VCaP (cell line): ENCODE data around the gene KRTCAP2.
A peak's percentile ranks its signal among the peaks of the same experiment; 100 is the strongest.
"Not testable (repeated sequence)": the region's sequence is repeated elsewhere in the genome, so short reads cannot be mapped to it uniquely, and the experiment has no call there.

Source experiments
- H3K27ac ChIP-seq: fragments of 450-650 bp; 2 replicates; pipeline ENCODE4 v1.5.1; 2017
- TF ChIP-seq, protein P1 (sequence below): fragments of 450-650 bp; conservative IDR thresholded peaks from 2 replicates; pipeline ENCODE4 v1.5.1; 2017; ENCODE audit warnings: mild to moderate bottlenecking, moderate library complexity

Gene KRTCAP2

DNA sequence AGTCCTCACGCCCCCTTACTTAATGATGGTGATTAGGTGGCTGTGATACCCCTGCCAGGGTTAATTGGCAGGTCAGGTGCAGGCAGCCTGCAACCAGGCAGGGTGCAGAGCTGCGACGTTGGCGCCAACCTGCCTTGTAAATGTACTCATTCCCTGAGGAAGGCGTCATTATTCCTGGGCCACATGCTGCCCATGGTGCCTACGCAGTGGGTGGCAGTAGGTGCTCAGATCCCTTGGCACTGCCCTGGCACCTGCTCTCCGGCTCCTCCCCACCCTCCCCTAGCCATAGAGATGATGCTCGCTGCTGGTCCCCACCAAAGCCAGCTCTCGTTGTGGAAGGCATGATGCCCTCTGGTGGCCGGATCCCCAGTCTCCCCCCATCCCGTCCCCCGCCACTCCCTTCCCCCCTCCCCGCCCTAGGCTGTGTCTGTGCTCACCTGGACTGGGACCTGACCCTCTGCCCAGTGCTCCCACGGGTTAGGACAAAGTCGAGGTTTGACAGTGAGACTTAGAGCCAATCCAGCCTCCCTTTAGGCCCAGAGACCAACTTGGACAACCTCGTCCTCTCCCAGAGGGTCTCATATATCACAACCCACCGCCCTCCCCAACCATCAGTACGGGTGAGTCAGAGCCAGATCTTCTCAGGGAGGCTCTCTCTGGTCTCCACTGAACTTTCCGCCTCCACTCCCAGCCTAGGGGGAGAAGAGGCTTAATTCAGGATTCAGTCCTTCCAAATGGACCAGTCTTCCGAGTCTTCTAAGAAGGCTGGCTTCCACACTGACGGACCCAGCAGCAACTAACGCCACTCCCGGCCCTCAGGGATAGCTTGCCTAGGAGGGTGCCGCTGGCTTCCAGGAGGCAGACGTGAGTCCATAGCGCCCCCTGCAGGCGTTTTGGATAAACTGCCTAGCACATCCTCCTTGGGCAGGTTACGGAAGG is 5.7 kb downstream of the KRTCAP2 start:
- TF ChIP-seq, protein P1, sequence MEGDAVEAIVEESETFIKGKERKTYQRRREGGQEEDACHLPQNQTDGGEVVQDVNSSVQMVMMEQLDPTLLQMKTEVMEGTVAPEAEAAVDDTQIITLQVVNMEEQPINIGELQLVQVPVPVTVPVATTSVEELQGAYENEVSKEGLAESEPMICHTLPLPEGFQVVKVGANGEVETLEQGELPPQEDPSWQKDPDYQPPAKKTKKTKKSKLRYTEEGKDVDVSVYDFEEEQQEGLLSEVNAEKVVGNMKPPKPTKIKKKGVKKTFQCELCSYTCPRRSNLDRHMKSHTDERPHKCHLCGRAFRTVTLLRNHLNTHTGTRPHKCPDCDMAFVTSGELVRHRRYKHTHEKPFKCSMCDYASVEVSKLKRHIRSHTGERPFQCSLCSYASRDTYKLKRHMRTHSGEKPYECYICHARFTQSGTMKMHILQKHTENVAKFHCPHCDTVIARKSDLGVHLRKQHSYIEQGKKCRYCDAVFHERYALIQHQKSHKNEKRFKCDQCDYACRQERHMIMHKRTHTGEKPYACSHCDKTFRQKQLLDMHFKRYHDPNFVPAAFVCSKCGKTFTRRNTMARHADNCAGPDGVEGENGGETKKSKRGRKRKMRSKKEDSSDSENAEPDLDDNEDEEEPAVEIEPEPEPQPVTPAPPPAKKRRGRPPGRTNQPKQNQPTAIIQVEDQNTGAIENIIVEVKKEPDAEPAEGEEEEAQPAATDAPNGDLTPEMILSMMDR: peak; percentile 82
- no peak overlapping the region for H3K27ac ChIP-seq

DNA sequence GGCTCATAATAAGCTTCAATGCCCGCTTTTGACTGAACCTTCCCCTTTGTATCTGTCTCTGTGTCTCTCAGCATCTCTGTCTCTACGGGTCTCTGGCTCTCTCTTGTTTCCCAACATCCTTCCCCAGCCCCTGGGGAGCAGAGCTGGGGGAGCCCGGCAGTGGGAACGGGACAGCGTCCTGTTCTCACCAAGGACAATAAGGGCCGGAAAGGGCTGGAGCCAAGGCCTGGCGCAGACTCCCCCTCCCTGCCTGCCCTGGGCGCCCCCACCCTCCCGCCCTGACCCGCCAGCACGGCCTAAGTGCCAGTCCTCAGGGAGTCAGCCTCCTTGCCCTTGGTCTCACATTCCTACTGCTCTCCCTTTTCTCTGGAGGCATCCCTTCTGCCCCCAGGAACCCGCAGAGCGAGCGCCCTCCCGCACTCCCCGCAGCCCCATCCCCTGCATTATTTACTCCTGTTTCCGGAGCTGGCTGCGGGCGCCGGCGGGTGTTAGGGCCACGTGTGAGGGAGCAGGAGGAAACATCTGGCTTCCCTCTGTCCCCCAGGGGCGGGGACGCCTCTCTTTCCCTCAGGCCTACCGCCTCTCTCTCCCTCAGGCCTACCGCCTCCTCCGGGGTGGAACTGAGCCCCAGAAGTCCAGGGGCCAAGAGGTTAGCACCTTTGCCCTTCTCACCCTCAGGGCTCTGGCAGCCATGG is 6.5 kb downstream of the KRTCAP2 start:
- H3K27ac ChIP-seq: no peak overlapping the region
- TF ChIP-seq, protein P1: no peak

DNA sequence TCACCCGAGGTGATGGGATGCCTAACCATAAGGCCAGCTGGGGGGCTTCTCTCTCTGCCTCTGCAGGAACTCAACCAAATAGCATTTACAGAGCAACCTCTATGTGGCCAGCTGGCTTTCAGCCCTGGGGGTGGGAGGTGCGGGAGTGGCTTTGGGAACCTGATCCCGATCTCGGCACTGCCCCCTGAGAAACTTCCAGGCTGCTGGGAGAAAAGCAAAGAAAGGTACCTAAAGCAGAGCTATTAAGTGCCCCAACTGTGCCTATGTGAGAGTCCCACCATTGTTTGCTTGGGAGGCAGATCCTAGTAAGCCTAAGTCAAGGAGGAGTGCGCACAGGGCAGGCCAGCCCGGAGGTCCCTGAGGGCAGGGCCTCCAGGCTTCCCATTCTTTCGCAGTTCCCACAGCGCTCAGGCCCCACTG is 7.0 kb downstream of the KRTCAP2 start:
- H3K27ac ChIP-seq: no peak overlapping the region
- TF ChIP-seq, protein P1: no peak

DNA sequence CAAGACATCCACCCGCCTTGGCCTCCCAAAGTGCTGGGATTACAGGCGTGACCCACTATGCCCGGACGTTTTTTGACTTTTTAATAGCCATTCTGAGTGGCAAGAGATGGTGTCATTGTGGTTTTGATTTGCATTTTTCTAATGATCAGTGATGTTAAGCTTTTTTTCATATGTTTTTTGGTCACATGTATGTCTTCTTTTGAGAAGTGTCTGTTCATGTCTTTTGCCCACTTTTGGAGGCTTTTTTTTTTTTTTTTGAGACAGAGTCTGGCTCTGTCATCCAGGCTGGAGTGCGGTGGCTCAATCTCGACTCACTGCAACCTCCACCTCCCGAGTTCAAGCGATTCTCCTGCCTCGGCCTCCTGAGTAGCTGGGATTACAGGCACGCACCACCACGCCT is 8.5 kb downstream of the KRTCAP2 start:
- H3K27ac ChIP-seq: not testable (repeated sequence)

DNA sequence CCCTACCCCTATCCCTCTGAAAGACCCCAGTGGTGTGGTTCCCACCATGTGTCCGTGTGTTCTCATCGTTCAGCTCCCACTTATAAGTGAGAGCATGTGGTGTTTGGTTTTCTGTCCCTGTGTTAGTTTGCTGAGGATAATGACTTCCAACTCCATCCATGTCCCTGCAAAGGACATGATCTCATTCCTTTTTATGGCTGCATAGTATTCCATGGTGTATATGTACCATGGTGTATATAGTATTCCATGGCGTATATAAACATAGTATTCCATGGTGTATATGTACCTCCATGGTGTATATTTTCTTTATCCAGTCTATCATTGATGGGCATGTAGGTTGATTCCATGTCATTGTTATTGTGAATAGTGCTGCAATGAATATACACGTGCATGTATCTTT is 9.3 kb downstream of the KRTCAP2 start:
- not testable (repeated sequence) for H3K27ac ChIP-seq

DNA sequence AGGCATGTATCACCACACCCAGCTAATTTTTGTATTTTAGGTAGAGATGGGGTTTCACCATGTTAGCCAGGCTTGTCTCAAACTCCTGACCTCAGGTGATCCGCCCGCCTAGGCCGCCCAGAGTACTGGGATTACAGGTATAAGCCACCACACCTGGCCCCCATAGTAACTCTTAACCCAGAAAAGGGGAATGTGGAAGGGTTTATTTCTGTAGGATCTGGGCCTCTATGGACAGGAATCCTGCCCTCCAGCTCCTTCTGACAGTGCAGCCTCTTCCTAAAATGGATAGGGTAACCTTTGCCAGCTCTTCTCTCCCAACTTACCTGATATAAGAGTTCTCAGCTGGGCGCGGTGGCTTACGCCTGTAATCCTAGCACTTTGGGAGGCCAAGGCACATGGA is 10.5 kb downstream of the KRTCAP2 start:
- not testable (repeated sequence) for H3K27ac ChIP-seq

DNA sequence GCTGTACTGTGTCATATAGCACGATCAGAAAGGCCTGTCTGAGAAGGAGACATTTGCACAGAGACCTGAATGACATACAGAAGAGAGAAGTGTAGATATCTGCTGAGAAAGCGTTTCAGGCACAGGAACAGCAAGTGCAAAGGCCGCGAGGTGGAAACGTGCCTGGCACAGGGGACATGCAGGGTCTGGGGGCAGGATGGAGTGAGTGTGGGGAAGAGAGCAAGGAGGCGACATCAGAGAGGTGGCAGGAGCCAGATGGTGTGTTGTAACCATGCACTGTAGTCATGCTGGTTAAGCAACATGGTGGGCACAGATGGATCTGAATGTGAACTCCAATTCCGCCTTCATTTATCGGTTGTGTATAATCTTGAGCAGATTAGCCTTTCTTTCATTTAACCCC is 13.0 kb downstream of the KRTCAP2 start:
- H3K27ac ChIP-seq: no peak overlapping the region
- TF ChIP-seq, protein P1: no peak

DNA sequence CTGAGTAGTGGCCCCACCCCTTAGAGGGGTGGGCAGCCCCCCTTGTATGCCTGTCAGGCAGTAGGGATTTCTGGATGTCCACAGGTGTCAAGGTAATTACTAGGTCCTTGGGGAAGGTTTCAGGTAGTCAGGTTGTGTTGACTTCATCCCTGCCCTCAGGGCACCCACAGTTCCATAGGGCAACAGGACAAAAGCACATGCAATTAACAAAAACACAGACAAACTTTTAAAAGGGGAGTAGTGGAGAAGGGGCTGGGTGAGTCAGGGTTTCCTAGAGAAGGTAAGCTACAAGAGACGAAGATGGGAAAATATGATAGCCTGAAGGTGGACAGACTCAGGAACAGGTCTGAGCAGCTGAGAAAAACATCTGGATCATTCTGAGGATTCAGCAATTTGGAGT is 14.1 kb downstream of the KRTCAP2 start:
- TF ChIP-seq, protein P1: no peak
- H3K27ac ChIP-seq: no peak overlapping the region

DNA sequence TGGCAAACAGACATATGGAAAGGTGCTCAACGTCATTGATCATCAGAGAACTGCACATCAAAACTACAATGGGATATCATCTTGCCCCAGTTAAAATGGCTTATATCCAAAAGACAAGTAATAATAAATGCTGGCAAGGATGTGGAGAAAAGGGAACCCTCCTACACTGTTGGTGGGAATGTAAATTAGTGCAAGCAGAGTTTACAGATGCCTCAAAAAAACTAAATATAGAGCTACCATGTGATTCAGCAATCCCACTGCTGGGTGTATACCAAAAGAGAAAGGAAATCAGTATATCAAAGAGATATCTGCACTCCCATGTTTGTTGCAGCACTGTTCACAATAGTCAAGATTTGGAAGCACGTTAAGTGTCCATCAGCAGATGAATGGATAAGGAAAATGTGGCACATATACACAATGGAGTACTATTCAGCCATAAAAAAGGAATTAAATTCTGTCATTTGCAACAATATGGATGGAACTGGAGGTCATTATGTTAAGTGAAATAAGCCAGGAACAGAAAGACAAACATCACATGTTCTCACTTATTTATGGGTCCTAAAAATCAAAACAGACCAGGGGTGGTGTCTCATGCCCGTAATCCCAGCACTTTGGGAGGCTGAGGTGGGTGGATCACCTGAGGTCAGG is 17.0 kb downstream of the KRTCAP2 start:
- H3K27ac ChIP-seq: not testable (repeated sequence)
